Fibroblast of lung (primary cell): ENCODE data around the gene DYNC2I2. TPM values are rescaled to one million over a fixed set of nuclear protein-coding genes. Genes with fewer than 3 reads are reported as not detected.

Source experiments
- DNase-seq, 2 donors: peaks; one replicate each; pipeline versions ENCODE4 v3.0.0 to v3.0.0-alpha.2; 2010; ENCODE audit warnings: low read depth in 2 of 2
- H2AFZ ChIP-seq: 2 replicates; pipeline ENCODE4 v1.5.1; 2012; ENCODE audit warnings: low read length, control low read depth, inconsistent platforms
- H3K27ac ChIP-seq: 2 replicates; pipeline ENCODE4 v1.5.1; 2011; ENCODE audit warnings: low read length, control low read depth; ENCODE audit not compliant: insufficient read depth
- H3K27me3 ChIP-seq: 2 replicates; pipeline ENCODE4 v1.5.1; 2011; ENCODE audit warnings: mild to moderate bottlenecking, low read length; ENCODE audit not compliant: control insufficient read depth, insufficient read depth
- H3K36me3 ChIP-seq: 2 replicates; pipeline ENCODE4 v1.5.1; 2011; ENCODE audit warnings: low read length; ENCODE audit not compliant: control insufficient read depth, insufficient read depth
- H3K4me1 ChIP-seq: 2 replicates; pipeline ENCODE4 v1.5.1; 2011; ENCODE audit warnings: low read length; ENCODE audit not compliant: control insufficient read depth, insufficient read depth; ENCODE audit errors: extremely low read depth
- H3K4me2 ChIP-seq: 2 replicates; pipeline ENCODE4 v1.5.1; 2011; ENCODE audit warnings: low read length, control low read depth; ENCODE audit not compliant: insufficient read depth; ENCODE audit errors: extremely low read depth
- H3K4me3 ChIP-seq, 4 experiments: fragments of 200-600 bp in 1 of 4; sonication (generic) in 1 of 4; replicated peaks in 1 of 4; 2 replicates each; pipeline ENCODE4 v1.5.1; 2011 to 2016; ENCODE audit warnings: low read length in 4 of 4, low read depth in 3 of 4, mild to moderate bottlenecking in 3 of 4, control low read depth in 2 of 4, inconsistent platforms in 1 of 4, mixed read lengths in 1 of 4; ENCODE audit not compliant: insufficient read depth in 1 of 4; ENCODE audit errors: control extremely low read depth in 1 of 4
- H3K79me2 ChIP-seq: 2 replicates; pipeline ENCODE4 v1.5.1; 2012; ENCODE audit warnings: mild to moderate bottlenecking, low read length, inconsistent platforms; ENCODE audit not compliant: control insufficient read depth, insufficient read depth
- H3K9ac ChIP-seq: 2 replicates; pipeline ENCODE4 v1.5.1; 2011; ENCODE audit warnings: mild to moderate bottlenecking, low read length, control low read depth; ENCODE audit not compliant: insufficient read depth
- H3K9me3 ChIP-seq: 2 replicates; pipeline ENCODE4 v1.5.1; 2012; ENCODE audit warnings: low read depth, low read length; ENCODE audit not compliant: control insufficient read depth, insufficient read depth
- H4K20me1 ChIP-seq: 2 replicates; pipeline ENCODE4 v1.5.1; 2011; ENCODE audit warnings: low read length; ENCODE audit not compliant: control insufficient read depth, insufficient read depth; ENCODE audit errors: extremely low read depth
- CTCF ChIP-seq, 2 donors: IDR thresholded peaks in 1 of 2; conservative IDR thresholded peaks in 1 of 2; 1 replicate in 1 of 2; 2 replicates in 1 of 2; pipeline ENCODE4 v1.5.1; 2011 to 2012; ENCODE audit warnings: low read length in 2 of 2, control low read depth in 1 of 2, inconsistent platforms in 1 of 2, low read depth in 1 of 2, mild to moderate bottlenecking in 1 of 2
- EZH2 ChIP-seq: IDR thresholded peaks from 2 replicates; pipeline ENCODE4 v1.5.1; 2012; ENCODE audit warnings: low read length, control low read depth, mild to moderate bottlenecking; ENCODE audit errors: missing control alignments
- polyA plus RNA-seq, 2 donors: library from polyadenylated mRNA; depleted of rRNA in 1 of 2; stranded (reverse) in 1 of 2; unstranded in 1 of 2; fragments of >200 nt; gene quantifications; 2 replicates each; pipeline ENCODE4 v1.2.1, GENCODE V29; 2011 to 2012; ENCODE audit warnings: missing spikeins in 1 of 2
- total RNA-seq: library from RNA; depleted of rRNA; stranded (reverse); fragments of >200 nt; gene quantifications from 2 replicates; pipeline ENCODE4 v1.2.1, GENCODE V29; 2014

DYNC2I2 gene
- total and polyA plus RNA-seq, 2 donors (not counting 1 experiment from before 2014, with no cell fraction given) = 13.2 to 41.5 TPM

GRCh38 chr9:128615571-128615970, 41.1 kb downstream of the DYNC2I2 start:
- H3K4me1 ChIP-seq = no peaks in the 10 kb centered on the region
- H3K9ac ChIP-seq = no peak overlapping the region
- H3K9me3 ChIP-seq = no peaks in the 10 kb centered on the region
- H3K79me2 ChIP-seq = no peaks in the 10 kb centered on the region
- H3K27me3 ChIP-seq = no peaks in the 10 kb centered on the region
- peaks cover 47% of the 10 kb centered on the region for H3K36me3 ChIP-seq
- H3K4me2 ChIP-seq = no peak overlapping the region
- TF ChIP-seq CTCF (conservative IDR thresholded peaks at IDR 0.05 in 1 of 2, IDR thresholded peaks at IDR 0.05 in 1 of 2; ENCODE audit: low read depth in 1 of 2, low read length in 2 of 2) = no peak
- TF ChIP-seq EZH2 = no peak
- no peaks in the 10 kb centered on the region for H4K20me1 ChIP-seq
- H3K27ac ChIP-seq = no peak overlapping the region
- no peak for DNase-seq
- H2AFZ ChIP-seq = no peak overlapping the region
- no peak overlapping the region for H3K4me3 ChIP-seq

GRCh38 chr9:128614728-128615127, 41.9 kb downstream of the DYNC2I2 start:
- Histone ChIP-seq H4K20me1 (no peaks in the 10 kb centered on the region), H3K27me3 (no peaks in the 10 kb centered on the region), H3K36me3 (peaks cover 44% of the 10 kb centered on the region), H3K79me2 (no peaks in the 10 kb centered on the region), H3K9me3 (no peaks in the 10 kb centered on the region), H3K4me3 (no peak overlapping the region), H3K9ac (no peak overlapping the region), H3K4me1 (no peaks in the 10 kb centered on the region), H3K27ac (no peak overlapping the region), H3K4me2 (no peak overlapping the region), H2AFZ (no peak overlapping the region)
- TF ChIP-seq EZH2 (no peak), CTCF (conservative IDR thresholded peaks at IDR 0.05 in 1 of 2, IDR thresholded peaks at IDR 0.05 in 1 of 2; ENCODE audit: low read depth in 1 of 2, low read length in 2 of 2) (no peak)
- no peak for DNase-seq

- no peaks in the 10 kb centered on the region for H3K9me3 ChIP-seq
- H3K79me2 ChIP-seq = no peaks in the 10 kb centered on the region
- no peak overlapping the region for H3K4me2 ChIP-seq
- no peak overlapping the region for H3K9ac ChIP-seq
- no peaks in the 10 kb centered on the region for H3K27me3 ChIP-seq
- TF ChIP-seq CTCF (conservative IDR thresholded peaks at IDR 0.05 in 1 of 2, IDR thresholded peaks at IDR 0.05 in 1 of 2; ENCODE audit: low read depth in 1 of 2, low read length in 2 of 2) (no peak), EZH2 (no peak)
- H2AFZ ChIP-seq = no peak overlapping the region
- no peak for DNase-seq
- no peak overlapping the region for H3K27ac ChIP-seq
- peaks cover 42% of the 10 kb centered on the region for H3K36me3 ChIP-seq
- H4K20me1 ChIP-seq = no peaks in the 10 kb centered on the region
- H3K4me1 ChIP-seq = no peaks in the 10 kb centered on the region
- H3K4me3 ChIP-seq = no peak overlapping the region
Measured at GRCh38 chr9:128611600-128612394, 44.9 kb downstream of the DYNC2I2 start.
